ENCODE results near the gene LIMA1.
"Not testable (repeated sequence)": the region's sequence is repeated elsewhere in the genome, so short reads cannot be mapped to it uniquely, and the experiment has no call there.

LIMA1 gene

GRCh38 chr12:50222275-50222783 lies 61.0 kb downstream of the LIMA1 start:
- peak; percentile 29 for DNase-seq
- peak; percentile 33 for ATAC-seq
- H3K9me3 Mint-ChIP-seq, result no peaks in the 10 kb centered on the region
- H3K36me3 Mint-ChIP-seq (ENCODE audit: low read depth), result peaks cover 12% of the 10 kb centered on the region
- no peak overlapping the region for H3K27ac Mint-ChIP-seq
- H3K4me3 Mint-ChIP-seq, result no peak overlapping the region
- no peaks in the 10 kb centered on the region for H3K27me3 Mint-ChIP-seq
- H3K4me1 Mint-ChIP-seq, result peaks cover 21% of the 10 kb centered on the region

GRCh38 chr12:50221228-50222008 lies 61.9 kb downstream of the LIMA1 start:
- H3K27ac Mint-ChIP-seq, result no peak overlapping the region
- H3K36me3 Mint-ChIP-seq (ENCODE audit: low read depth), result peaks cover 12% of the 10 kb centered on the region
- H3K4me1 Mint-ChIP-seq, result peaks cover 25% of the 10 kb centered on the region
- H3K4me3 Mint-ChIP-seq, result no peak overlapping the region
- DNase-seq (no peak), ATAC-seq (no peak)
- H3K9me3 Mint-ChIP-seq, result no peaks in the 10 kb centered on the region
- H3K27me3 Mint-ChIP-seq, result no peaks in the 10 kb centered on the region

GRCh38 chr12:50220363-50220995 lies 62.8 kb downstream of the LIMA1 start:
- Mint-ChIP-seq H3K27me3 (no peaks in the 10 kb centered on the region), H3K27ac (no peak overlapping the region), H3K36me3 (ENCODE audit: low read depth) (peaks cover 12% of the 10 kb centered on the region), H3K9me3 (no peaks in the 10 kb centered on the region), H3K4me1 (peaks cover 25% of the 10 kb centered on the region), H3K4me3 (no peak overlapping the region)
- DNase-seq (no peak), ATAC-seq (peak; percentile 88)

- peaks cover 15% of the 10 kb centered on the region for H3K36me3 Mint-ChIP-seq (ENCODE audit: low read depth)
- no peak for DNase-seq
- H3K27me3 Mint-ChIP-seq, result no peaks in the 10 kb centered on the region
- H3K4me1 Mint-ChIP-seq, result peaks cover 29% of the 10 kb centered on the region
- H3K9me3 Mint-ChIP-seq, result no peaks in the 10 kb centered on the region
- ATAC-seq, result no peak
- H3K27ac Mint-ChIP-seq, result no peak overlapping the region
- H3K4me3 Mint-ChIP-seq, result no peak overlapping the region
Measured at GRCh38 chr12:50219544-50219943, 63.8 kb downstream of the LIMA1 start.

GRCh38 chr12:50219001-50219400 lies 64.3 kb downstream of the LIMA1 start:
- H3K4me1 Mint-ChIP-seq, result peaks cover 33% of the 10 kb centered on the region
- H3K4me3 Mint-ChIP-seq, result not testable (repeated sequence)

GRCh38 chr12:50218386-50218785 lies 64.9 kb downstream of the LIMA1 start:
- no peak for ATAC-seq

More at GRCh38 chr12:50219001-50219400, 64.3 kb downstream of the LIMA1 start:
- ATAC-seq, DNase-seq, H3K27me3 Mint-ChIP-seq, H3K9me3 Mint-ChIP-seq, H3K27ac Mint-ChIP-seq: not testable (repeated sequence)
- peaks cover 15% of the 10 kb centered on the region for H3K36me3 Mint-ChIP-seq (ENCODE audit: low read depth)

GRCh38 chr12:50217202-50217601 lies 66.1 kb downstream of the LIMA1 start:
- Mint-ChIP-seq H3K36me3 (ENCODE audit: low read depth) (peaks cover 15% of the 10 kb centered on the region), H3K9me3 (no peaks in the 10 kb centered on the region), H3K27me3 (no peaks in the 10 kb centered on the region), H3K4me3 (no peak overlapping the region), H3K27ac (no peak overlapping the region), H3K4me1 (peaks cover 46% of the 10 kb centered on the region)
- ATAC-seq (no peak), DNase-seq (no peak)

More at GRCh38 chr12:50218386-50218785, 64.9 kb downstream of the LIMA1 start:
- Mint-ChIP-seq H3K4me3 (no peak overlapping the region), H3K4me1 (peaks cover 39% of the 10 kb centered on the region), H3K9me3 (no peaks in the 10 kb centered on the region), H3K27me3 (no peaks in the 10 kb centered on the region), H3K36me3 (ENCODE audit: low read depth) (peaks cover 15% of the 10 kb centered on the region), H3K27ac (no peak overlapping the region)
- DNase-seq, result no peak

GRCh38 chr12:50215033-50215432 lies 68.3 kb downstream of the LIMA1 start:
- Mint-ChIP-seq H3K36me3 (ENCODE audit: low read depth) (peaks cover 16% of the 10 kb centered on the region), H3K4me1 (peaks cover 54% of the 10 kb centered on the region), H3K27ac (no peak overlapping the region), H3K27me3 (no peaks in the 10 kb centered on the region), H3K9me3 (no peaks in the 10 kb centered on the region), H3K4me3 (no peak overlapping the region)
- ATAC-seq, result no peak
- DNase-seq, result no peak

- no peaks in the 10 kb centered on the region for H3K27me3 Mint-ChIP-seq
- H3K36me3 Mint-ChIP-seq (ENCODE audit: low read depth), result peaks cover 12% of the 10 kb centered on the region
- DNase-seq (no peak), ATAC-seq (no peak)
- no peaks in the 10 kb centered on the region for H3K9me3 Mint-ChIP-seq
- no peak overlapping the region for H3K27ac Mint-ChIP-seq
- H3K4me1 Mint-ChIP-seq, result peaks cover 48% of the 10 kb centered on the region
- no peak overlapping the region for H3K4me3 Mint-ChIP-seq
Measured at GRCh38 chr12:50214018-50214417, 69.3 kb downstream of the LIMA1 start.

- Mint-ChIP-seq H3K27ac (peak overlapping the region; percentile 13), H3K4me1 (peaks cover 46% of the 10 kb centered on the region), H3K4me3 (no peak overlapping the region), H3K36me3 (ENCODE audit: low read depth) (peaks cover 10% of the 10 kb centered on the region), H3K27me3 (no peaks in the 10 kb centered on the region), H3K9me3 (no peaks in the 10 kb centered on the region)
- ATAC-seq, result no peak
- DNase-seq, result no peak
Measured at GRCh38 chr12:50213439-50213838, 69.9 kb downstream of the LIMA1 start.

GRCh38 chr12:50212071-50212467 lies 71.3 kb downstream of the LIMA1 start:
- Mint-ChIP-seq H3K4me3 (peak overlapping the region; percentile 44), H3K9me3 (no peaks in the 10 kb centered on the region), H3K27ac (peak overlapping the region; percentile 91), H3K27me3 (no peaks in the 10 kb centered on the region), H3K4me1 (peaks cover 39% of the 10 kb centered on the region), H3K36me3 (ENCODE audit: low read depth) (peaks cover 10% of the 10 kb centered on the region)
- ATAC-seq (no peak), DNase-seq (no peak)

GRCh38 chr12:50211392-50212070 lies 71.8 kb downstream of the LIMA1 start:
- DNase-seq (no peak), ATAC-seq (peak; percentile 24)
- Mint-ChIP-seq H3K36me3 (ENCODE audit: low read depth) (peaks cover 10% of the 10 kb centered on the region), H3K4me3 (peak overlapping the region; percentile 44), H3K27ac (peak overlapping the region; percentile 91), H3K4me1 (peaks cover 38% of the 10 kb centered on the region), H3K9me3 (no peaks in the 10 kb centered on the region), H3K27me3 (no peaks in the 10 kb centered on the region)

GRCh38 chr12:50207424-50207823 lies 75.9 kb downstream of the LIMA1 start:
- ATAC-seq, result no peak
- H3K9me3 Mint-ChIP-seq, result no peaks in the 10 kb centered on the region
- H3K27ac Mint-ChIP-seq, result no peak overlapping the region
- no peaks in the 10 kb centered on the region for H3K27me3 Mint-ChIP-seq
- peaks cover 16% of the 10 kb centered on the region for H3K4me1 Mint-ChIP-seq
- no peak for DNase-seq
- no peak overlapping the region for H3K4me3 Mint-ChIP-seq
- H3K36me3 Mint-ChIP-seq (ENCODE audit: low read depth), result peaks cover 19% of the 10 kb centered on the region

GRCh38 chr12:50205648-50206047 lies 77.7 kb downstream of the LIMA1 start:
- Mint-ChIP-seq H3K9me3 (no peaks in the 10 kb centered on the region), H3K27me3 (no peaks in the 10 kb centered on the region), H3K36me3 (ENCODE audit: low read depth) (peaks cover 27% of the 10 kb centered on the region), H3K4me3 (no peak overlapping the region), H3K4me1 (peaks cover 3% of the 10 kb centered on the region), H3K27ac (no peak overlapping the region)
- DNase-seq, result no peak
- ATAC-seq, result no peak
